ENCODE measurements around the gene SLC17A7. TPM values are rescaled to one million over a fixed set of nuclear protein-coding genes. Genes with fewer than 3 reads are reported as not detected.

SLC17A7 gene
- total and polyA plus RNA-seq, 2 of the 13 experiments (the other 11 are each of a cell fraction or from before 2014, with no cell fraction given) = 0.32 TPM; not detected in 1

- TF ChIP-seq CCAR2 (optimal IDR thresholded peaks at IDR 0.05; ENCODE audit: low read depth, low read length) (no peak), RBM39 (IDR thresholded peaks at IDR 0.05; ENCODE audit: low read depth, low read length, poor library complexity, severe bottlenecking) (no peak), HINFP (CRISPR knock-in tag; IDR thresholded peaks at IDR 0.05; ENCODE audit: low read depth) (0 out of 2 replicates have a peak, but pooled peaks have one; percentile 21), PHF21A (CRISPR knock-in tag; IDR thresholded peaks at IDR 0.05) (no peak), ZNF768 (CRISPR knock-in tag; IDR thresholded peaks at IDR 0.05) (peak; percentile 28; the same call in 1 of the 2 replicates), BATF2 (CRISPR knock-in tag; IDR thresholded peaks at IDR 0.05) (no peak), ZNF503 (CRISPR knock-in tag; IDR thresholded peaks at IDR 0.05) (no peak), BCLAF1 (IDR thresholded peaks at IDR 0.05) (no peak), ZSCAN31 (CRISPR knock-in tag; IDR thresholded peaks at IDR 0.05; ENCODE audit: low read depth) (no peak), REST (IDR thresholded peaks at IDR 0.05; ENCODE audit: borderline replicate concordance in 1 of 2, low read depth in 1 of 2, low read length in 2 of 2) (no peak), PCBP2 (optimal IDR thresholded peaks at IDR 0.05; ENCODE audit: low read depth, low read length, poor library complexity, severe bottlenecking) (no peak), HNF4G (IDR thresholded peaks at IDR 0.05; ENCODE audit: borderline replicate concordance, low read depth, low read length) (no peak), HNF4G (CRISPR knock-in tag; IDR thresholded peaks at IDR 0.05; ENCODE audit: borderline replicate concordance, low read depth) (no peak), IRF1 (CRISPR knock-in tag; IDR thresholded peaks at IDR 0.05; ENCODE audit: low read depth) (peak; percentile 96), ZNF792 (CRISPR knock-in tag; IDR thresholded peaks at IDR 0.05) (0 out of 2 replicates have a peak, but pooled peaks have one; percentile 30), MAFK (conservative IDR thresholded peaks at IDR 0.05 in 1 of 2, IDR thresholded peaks at IDR 0.05 in 1 of 2; ENCODE audit: low read length in 2 of 2) (no peak), ZFP36L1 (CRISPR knock-in tag; IDR thresholded peaks at IDR 0.05) (no peak)
Measured at GRCh38 chr19:49473868-49474541, 32.7 kb upstream of the SLC17A7 start, which contains the start of gene FLT3LG (continued).
